GM21528 (cell line): ENCODE data around the gene CEP162.
"Not testable (repeated sequence)": the region's sequence is repeated elsewhere in the genome, so short reads cannot be mapped to it uniquely, and the experiment has no call there.

Experiments used
- ATAC-seq: cut with Tn5 transposase; IDR thresholded peaks from one replicate; pipeline ENCODE4 v1.9.1; 2021; ENCODE audit warnings: mild to moderate bottlenecking, moderate library complexity; ENCODE audit not compliant: unreplicated experiment, low FRiP score

CEP162 gene

GRCh38 chr6:84164328-84164727 lies 63.1 kb downstream of the CEP162 start:
- ATAC-seq, result not testable (repeated sequence)

- no peak for ATAC-seq
Observed at GRCh38 chr6:84161190-84161589, 66.3 kb downstream of the CEP162 start.

- ATAC-seq, result no peak
Observed at GRCh38 chr6:84156306-84156705, 71.1 kb downstream of the CEP162 start.

GRCh38 chr6:84151669-84152068 lies 75.8 kb downstream of the CEP162 start:
- ATAC-seq, result no peak

- no peak for ATAC-seq
Observed at GRCh38 chr6:84150705-84151104, 76.7 kb downstream of the CEP162 start.

- ATAC-seq, result no peak
Observed at GRCh38 chr6:84141521-84141920, 85.9 kb downstream of the CEP162 start.

- no peak for ATAC-seq
Observed at GRCh38 chr6:84139311-84139710, 88.1 kb downstream of the CEP162 start.

GRCh38 chr6:84137989-84138575 lies 89.4 kb downstream of the CEP162 start:
- ATAC-seq, result no peak

GRCh38 chr6:84137051-84137375 lies 90.4 kb downstream of the CEP162 start:
- ATAC-seq, result no peak

- no peak for ATAC-seq
Observed at GRCh38 chr6:84136364-84137050, 90.9 kb downstream of the CEP162 start.

- ATAC-seq, result no peak
Observed at GRCh38 chr6:84135291-84135690, 92.2 kb downstream of the CEP162 start.

- ATAC-seq, result not testable (repeated sequence)
Observed at GRCh38 chr6:84133385-84133784, 94.1 kb downstream of the CEP162 start.

GRCh38 chr6:84129588-84129987 lies 97.9 kb downstream of the CEP162 start:
- not testable (repeated sequence) for ATAC-seq

GRCh38 chr6:84123186-84123585 lies 104.3 kb downstream of the CEP162 start:
- ATAC-seq, result no peak

GRCh38 chr6:84119277-84119676 lies 108.2 kb downstream of the CEP162 start:
- ATAC-seq, result no peak

- ATAC-seq, result no peak
Observed at GRCh38 chr6:84118191-84118590, 109.3 kb downstream of the CEP162 start.

GRCh38 chr6:84114933-84115594 lies 112.4 kb downstream of the CEP162 start:
- ATAC-seq, result not testable (repeated sequence)

GRCh38 chr6:84111351-84111750 lies 116.1 kb downstream of the CEP162 start:
- ATAC-seq, result not testable (repeated sequence)

GRCh38 chr6:84107495-84107894 lies 119.9 kb downstream of the CEP162 start:
- ATAC-seq, result no peak

GRCh38 chr6:84105215-84105924 lies 122.1 kb downstream of the CEP162 start:
- ATAC-seq, result not testable (repeated sequence)

- ATAC-seq, result no peak
Observed at GRCh38 chr6:84103029-84103428, 124.4 kb downstream of the CEP162 start.
